K562 (cell line): Measurements from ENCODE around the gene ARL3. TPM values are rescaled to one million over a fixed set of nuclear protein-coding genes. Genes with fewer than 3 reads are reported as not detected.

Experiments
- ATAC-seq: fragments of 200-7000 bp; cut with Tn5 transposase; 3 replicates; pipeline ENCODE4 v1.9.1; 2020; ENCODE audit warnings: moderate library complexity
- BruUV-seq: library from RNA; stranded (reverse); fragments of 400-500 nt; replicated peaks from 2 replicates; lab custom pipeline; 2021; lab: Mats Ljungman, UMichigan
- CTCF ChIA-PET: fragments of 300-600 bp; formaldehyde crosslinking; extraction: SDS; loops from one replicate; lab custom pipeline; 2021; ENCODE audit warnings: low intra/inter-chr PET ratio; lab: Yijun Ruan, JAX
- POLR2A ChIA-PET: fragments of 300-600, 350-650 bp; sonication (Branson Sonifier 250); formaldehyde crosslinking; extraction: SDS; loops from one replicate; lab custom pipeline; 2021; ENCODE audit warnings: antibody characterized with exemption, inconsistent platforms; lab: Yijun Ruan, JAX
- DNase-seq, 4 experiments: peaks; one replicate each; pipeline versions ENCODE4 v3.0.0 to v3.0.0-alpha.2; 2011 to 2018; ENCODE audit warnings: low spot score in 3 of 4, mixed read lengths in 3 of 4; ENCODE audit errors: extremely low read depth in 1 of 4
- FAIRE-seq: peaks from 2 replicates; lab custom pipeline; 2011; peaks lifted over from hg19 to GRCh38; lab: Jason Lieb, UNC
- H2AFZ ChIP-seq: 2 replicates; pipeline ENCODE4 v1.6.0; 2011; ENCODE audit warnings: low read depth, low read length, control low read depth, inconsistent platforms
- H3K27ac ChIP-seq: fragments of 200-600 bp; 3 replicates; pipeline ENCODE4 v1.8.0; 2011; ENCODE audit warnings: low read depth, mild to moderate bottlenecking, control low read depth, inconsistent platforms, low read length, moderate library complexity, mixed read lengths; ENCODE audit errors: extremely low read depth
- H3K27me3 ChIP-seq, 2 experiments: fragments of 300-600 bp in 1 of 2; 2 replicates in 1 of 2; 3 replicates in 1 of 2; pipeline versions ENCODE4 v1.6.0 to v1.8.0; 2011; ENCODE audit warnings: inconsistent platforms in 2 of 2, low read length in 2 of 2, mild to moderate bottlenecking in 1 of 2, mixed read lengths in 1 of 2, moderate library complexity in 1 of 2; ENCODE audit not compliant: control insufficient read depth in 2 of 2, insufficient read depth in 2 of 2
- H3K36me3 ChIP-seq: fragments of 300-600 bp; 3 replicates; pipeline ENCODE4 v1.8.0; 2011; ENCODE audit warnings: mild to moderate bottlenecking, low read length, inconsistent platforms; ENCODE audit not compliant: control insufficient read depth, insufficient read depth
- H3K4me1 ChIP-seq, 2 experiments: fragments of 200-600 bp in 1 of 2; replicated peaks in 1 of 2; 2 replicates in 1 of 2; 3 replicates in 1 of 2; pipeline versions ENCODE4 v1.5.1 to v1.8.0; 2011; ENCODE audit warnings: inconsistent platforms in 2 of 2, low read length in 2 of 2, mild to moderate bottlenecking in 1 of 2, mixed read lengths in 1 of 2, moderate library complexity in 1 of 2; ENCODE audit not compliant: control insufficient read depth in 2 of 2, insufficient read depth in 2 of 2
- H3K4me2 ChIP-seq: 2 replicates; pipeline ENCODE4 v1.6.1; 2011; ENCODE audit warnings: low read length, control low read depth, inconsistent platforms, mixed read lengths; ENCODE audit not compliant: insufficient read depth
- H3K4me3 ChIP-seq: fragments of 200-600 bp; sonication (generic), shearing (Covaris generic); 2 replicates; pipeline ENCODE4 v1.5.1; 2016; ENCODE audit warnings: control low read depth, inconsistent platforms
- H3K79me2 ChIP-seq: fragments of 200-600 bp; 3 replicates; pipeline ENCODE4 v1.8.0; 2011; ENCODE audit warnings: low read length, inconsistent platforms; ENCODE audit not compliant: control insufficient read depth, insufficient read depth
- H3K9ac ChIP-seq, 2 experiments: 2 replicates each; pipeline versions ENCODE4 v1.6.0 to v1.6.1; 2011; ENCODE audit warnings: low read depth in 2 of 2, low read length in 2 of 2, control low read depth in 1 of 2, inconsistent platforms in 1 of 2, mild to moderate bottlenecking in 1 of 2, mixed read lengths in 1 of 2; ENCODE audit not compliant: insufficient read depth in 1 of 2
- H3K9me1 ChIP-seq: one replicate; pipeline ENCODE4 v1.6.0; 2011; ENCODE audit warnings: inconsistent platforms, mild to moderate bottlenecking, low read length, moderate library complexity; ENCODE audit not compliant: control insufficient read depth, insufficient read depth
- H3K9me3 ChIP-seq: replicated peaks from 2 replicates; pipeline ENCODE4 v1.5.1; 2011; ENCODE audit warnings: low read depth, low read length, inconsistent platforms; ENCODE audit not compliant: control insufficient read depth, insufficient read depth
- H4K20me1 ChIP-seq: replicated peaks from 2 replicates; pipeline ENCODE4 v1.6.1; 2011; ENCODE audit warnings: low read length, inconsistent platforms, mixed read lengths; ENCODE audit not compliant: control insufficient read depth, insufficient read depth
- MYC ChIP-seq, 2 experiments: fragments of 250-450 bp in 1 of 2; sonication (Bioruptor Pico) in 1 of 2; IDR thresholded peaks; 2 replicates each; pipeline versions ENCODE4 v1.5.1 to v1.6.1; 2012 to 2021; ENCODE audit warnings: low read depth in 2 of 2, borderline replicate concordance in 1 of 2, improper control_type of control experiment in 1 of 2, low read length in 1 of 2, mild to moderate bottlenecking in 1 of 2, moderate library complexity in 1 of 2
- YY1 ChIP-seq, 3 experiments: IDR thresholded peaks; 2 replicates each; pipeline ENCODE4 v1.6.1; 2011; ENCODE audit warnings: low read length in 2 of 3, mild to moderate bottlenecking in 2 of 3, moderate library complexity in 2 of 3, borderline replicate concordance in 1 of 3, control low read depth in 1 of 3, low read depth in 1 of 3; ENCODE audit not compliant: insufficient read depth in 3 of 3, insufficient replicate concordance in 2 of 3, control insufficient read depth in 1 of 3, insufficient read length in 1 of 3; ENCODE audit errors: extremely low read depth in 1 of 3
- WGBS: fragments of 100-300 bp; shearing (Covaris generic); methylation state at CpG from one replicate; pipeline ENCODE4 v1.1.6; 2016; ENCODE audit warnings: low coverage, mixed read lengths; ENCODE audit not compliant: insufficient coverage; ENCODE audit errors: missing lambda C conversion rate; 5-methylcytosine and 5-hydroxymethylcytosine counted together
- in situ Hi-C: fragments of 300-500 bp; cut with MboI; formaldehyde crosslinking; loops from 4 replicates; pipeline ENCODE4 v1.15.0; 2018; ENCODE audit warnings: inconsistent platforms, mixed read lengths
- intact Hi-C: fragments of 100-400 bp; cut with micrococcal nuclease; formaldehyde crosslinking; loops from 2 replicates; pipeline ENCODE4 v1.14.2; 2022
- polyA plus RNA-seq, 8 experiments: library from polyadenylated mRNA; depleted of rRNA in 4 of 8; stranded (reverse) in 5 of 8; unstranded in 3 of 8; fragments of >200 nt; fragmentation: Nextera tagmentation in 2 of 8; fragmentation: Illumina TruSeq in 1 of 8; extraction: Ambion mirVana in 2 of 8; extraction: Trizol in 1 of 8; gene quantifications; 2 replicates each; pipeline versions ENCODE4 v1.2.1 to v1.2.3, GENCODE V29; 2011 to 2014; ENCODE audit warnings: inconsistent platforms in 1 of 8, missing spikeins in 1 of 8
- total RNA-seq, 7 experiments: library from RNA; depleted of rRNA in 6 of 7; stranded (reverse); fragments of >200 nt in 6 of 7; fragmentation: Illumina TruSeq in 2 of 7; extraction: Trizol in 2 of 7; gene quantifications; 2 replicates each; pipeline versions ENCODE4 v1.2.1 to v1.2.3, GENCODE V29; 2011 to 2021; ENCODE audit warnings: low replicate concordance in 1 of 7
- TF ChIP-seq, protein P1 (sequence below): sonication (generic); formaldehyde crosslinking; IDR thresholded peaks from 2 replicates; pipeline ENCODE4 v1.8.1; 2023; ENCODE audit warnings: mild to moderate bottlenecking, missing genetic modification reagents
- TF ChIP-seq, protein P2 (sequence below): sonication (generic); formaldehyde crosslinking; IDR thresholded peaks from 2 replicates; pipeline ENCODE4 v1.8.1; 2023; ENCODE audit warnings: mild to moderate bottlenecking, missing genetic modification reagents, moderate library complexity

The ARL3 gene
- total and polyA plus RNA-seq, 9 of the 15 experiments (the other 6 are each of a cell fraction or from before 2014, with no cell fraction given) = 2.9 to 8.9 (median 4.8) TPM

DNA sequence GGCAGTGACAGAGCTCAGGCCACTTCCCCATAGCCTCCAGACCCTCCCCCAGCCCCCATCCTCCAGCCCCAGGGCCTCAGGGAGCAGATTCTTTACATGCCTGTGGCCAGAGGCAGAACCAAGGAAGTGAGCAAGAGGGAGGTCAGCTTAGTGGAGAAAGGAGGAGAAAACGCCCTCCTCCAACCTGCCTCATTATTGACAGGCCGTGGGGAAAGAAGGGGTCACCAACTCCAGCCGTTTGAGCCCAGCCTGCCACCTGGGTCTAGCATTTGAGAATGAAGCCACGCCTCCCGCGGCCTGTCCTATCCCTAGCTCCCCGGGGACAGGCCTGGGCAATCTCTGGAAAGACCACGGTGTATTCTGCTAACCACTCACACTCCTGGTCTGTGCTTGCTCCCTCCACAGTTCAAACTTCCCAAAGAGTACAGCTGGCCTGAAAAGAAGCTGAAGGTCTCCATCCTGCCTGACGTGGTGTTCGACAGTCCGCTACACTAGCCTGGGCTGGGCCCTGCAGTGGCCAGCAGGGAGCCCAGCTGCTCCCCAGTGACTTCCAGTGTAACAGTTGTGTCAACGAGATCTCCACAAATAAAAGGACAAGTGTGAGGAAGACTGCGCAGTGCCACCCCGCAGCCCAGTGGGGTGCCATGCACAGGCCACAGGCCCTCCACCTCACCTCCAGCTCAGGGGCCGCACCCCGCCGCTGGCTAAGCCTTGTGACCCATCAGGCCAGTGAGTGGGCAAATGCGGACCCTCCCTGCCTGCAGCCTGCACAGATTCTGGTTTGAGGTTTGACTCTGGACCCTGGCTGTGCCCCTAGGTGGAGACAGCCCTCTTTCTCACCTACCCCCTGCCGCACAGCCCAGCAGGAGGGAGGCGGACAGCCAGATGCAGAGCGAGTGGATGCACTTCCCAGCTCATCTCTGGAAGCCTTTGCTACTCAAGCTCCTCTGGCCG, 84.3 kb downstream of the ARL3 start:
- H2AFZ ChIP-seq = no peak overlapping the region
- CTCF ChIA-PET = no interaction called here
- in situ Hi-C loops = no loop called here

More for the DNA sequence above, 84.3 kb downstream of the ARL3 start:
- intact Hi-C loops = no loop called here
- Histone ChIP-seq H3K4me1 (peaks cover 2 to 12% of the 10 kb centered on the region in 2 experiments; a peak in 3 of 5 replicates), H3K79me2 (no peaks in the 10 kb centered on the region), H3K27ac (no peak overlapping the region), H3K27me3 (no peaks in the 10 kb centered on the region), H3K9me1 (no peaks in the 10 kb centered on the region), H3K4me3 (no peak overlapping the region), H3K36me3 (0 out of 3 replicates have a peak, but pooled peaks cover 3% of the 10 kb centered on the region), H3K9me3 (no peaks in the 10 kb centered on the region), H4K20me1 (no peaks in the 10 kb centered on the region)
- FAIRE-seq (no peak), DNase-seq (no peak), ATAC-seq (no peak)
- BruUV-seq = no TSS peak
- POLR2A ChIA-PET = interaction anchor here (0.6 to 2.0 kb wide), 5 partner anchors 10 to 52 kb away, joined by 3 to 7 read pairs (median 4); partner anchors contain the start of gene TRIM8
- TF ChIP-seq, protein P1, sequence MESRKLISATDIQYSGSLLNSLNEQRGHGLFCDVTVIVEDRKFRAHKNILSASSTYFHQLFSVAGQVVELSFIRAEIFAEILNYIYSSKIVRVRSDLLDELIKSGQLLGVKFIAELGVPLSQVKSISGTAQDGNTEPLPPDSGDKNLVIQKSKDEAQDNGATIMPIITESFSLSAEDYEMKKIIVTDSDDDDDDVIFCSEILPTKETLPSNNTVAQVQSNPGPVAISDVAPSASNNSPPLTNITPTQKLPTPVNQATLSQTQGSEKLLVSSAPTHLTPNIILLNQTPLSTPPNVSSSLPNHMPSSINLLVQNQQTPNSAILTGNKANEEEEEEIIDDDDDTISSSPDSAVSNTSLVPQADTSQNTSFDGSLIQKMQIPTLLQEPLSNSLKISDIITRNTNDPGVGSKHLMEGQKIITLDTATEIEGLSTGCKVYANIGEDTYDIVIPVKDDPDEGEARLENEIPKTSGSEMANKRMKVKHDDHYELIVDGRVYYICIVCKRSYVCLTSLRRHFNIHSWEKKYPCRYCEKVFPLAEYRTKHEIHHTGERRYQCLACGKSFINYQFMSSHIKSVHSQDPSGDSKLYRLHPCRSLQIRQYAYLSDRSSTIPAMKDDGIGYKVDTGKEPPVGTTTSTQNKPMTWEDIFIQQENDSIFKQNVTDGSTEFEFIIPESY (CRISPR knock-in tag) = peak; percentile 37; the same call in 1 of the 2 replicates
- no peak for TF ChIP-seq YY1 (IDR thresholded peaks at IDR 0.05; ENCODE audit: borderline replicate concordance in 1 of 3, control insufficient read depth in 1 of 3, extremely low read depth in 1 of 3, insufficient read depth in 3 of 3, insufficient read length in 1 of 3, insufficient replicate concordance in 2 of 3, low read depth in 1 of 3, low read length in 2 of 3)
- no peak for TF ChIP-seq MYC (IDR thresholded peaks at IDR 0.05; ENCODE audit: low read depth, low read length)
- no peak for TF ChIP-seq MYC (CRISPR knock-in tag; IDR thresholded peaks at IDR 0.05; ENCODE audit: borderline replicate concordance, low read depth)
- TF ChIP-seq, protein P2, sequence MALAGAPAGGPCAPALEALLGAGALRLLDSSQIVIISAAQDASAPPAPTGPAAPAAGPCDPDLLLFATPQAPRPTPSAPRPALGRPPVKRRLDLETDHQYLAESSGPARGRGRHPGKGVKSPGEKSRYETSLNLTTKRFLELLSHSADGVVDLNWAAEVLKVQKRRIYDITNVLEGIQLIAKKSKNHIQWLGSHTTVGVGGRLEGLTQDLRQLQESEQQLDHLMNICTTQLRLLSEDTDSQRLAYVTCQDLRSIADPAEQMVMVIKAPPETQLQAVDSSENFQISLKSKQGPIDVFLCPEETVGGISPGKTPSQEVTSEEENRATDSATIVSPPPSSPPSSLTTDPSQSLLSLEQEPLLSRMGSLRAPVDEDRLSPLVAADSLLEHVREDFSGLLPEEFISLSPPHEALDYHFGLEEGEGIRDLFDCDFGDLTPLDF = no peak
- TF ChIP-seq, all 486 proteins: peak for 1
- H3K9ac ChIP-seq = peak overlapping the region in 1 of 2 experiments; percentile 40; a peak in 2 of 4 replicates
- no peak overlapping the region for H3K4me2 ChIP-seq
- 78% methylated on average over 14 of the region's 22 CpGs for WGBS
